ENCODE results near the gene MRLN. TPM values are rescaled to one million over a fixed set of nuclear protein-coding genes. Genes with fewer than 3 reads are reported as not detected.
"Not testable (repeated sequence)": the region's sequence is repeated elsewhere in the genome, so short reads cannot be mapped to it uniquely, and the experiment has no call there.

MRLN gene
- total RNA-seq, 3 donors from 2014 or later (not counting 1 experiment from before 2014, with no cell fraction given): not detected

DNA sequence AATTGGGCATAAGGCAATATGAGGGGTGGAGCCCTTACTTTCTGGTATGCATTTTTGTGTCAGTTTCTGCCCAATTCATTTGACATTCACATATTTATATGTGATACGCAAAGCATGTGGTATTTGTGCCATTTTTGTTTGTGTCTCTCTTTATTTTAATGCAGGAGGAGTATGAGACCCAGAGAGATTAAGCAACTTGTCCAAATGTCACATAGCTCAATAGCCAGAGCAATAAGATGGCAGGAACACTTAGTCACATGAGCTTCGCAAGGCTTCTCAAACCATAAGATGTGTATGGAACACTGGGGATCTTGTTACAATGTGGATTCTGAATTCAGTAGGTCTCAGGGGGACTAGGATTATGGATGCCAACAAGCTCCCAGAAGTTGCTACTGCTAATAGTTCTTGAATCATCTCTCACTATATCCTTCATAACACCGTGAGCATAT, 19.2 kb downstream of the MRLN start:
- Mint-ChIP-seq H3K36me3 (no peaks in the 10 kb centered on the region), H3K4me1 (no peaks in the 10 kb centered on the region), H3K4me3 (no peak overlapping the region), H3K9me3 (no peaks in the 10 kb centered on the region), H3K27ac (no peak overlapping the region), H3K27me3 (ENCODE audit: low read depth in 2 of 2) (peaks cover 3 to 15% of the 10 kb centered on the region in 2 donors)
- no peak overlapping the region for H3K4me3 ChIP-seq (ENCODE audit: low read length)
- H3K4me1 ChIP-seq (ENCODE audit: control insufficient read depth, insufficient read depth, low read length): no peaks in the 10 kb centered on the region
- H3K9me3 ChIP-seq (ENCODE audit: control insufficient read depth, insufficient read depth, low read length): no peaks in the 10 kb centered on the region
- WGBS (ENCODE audit: insufficient coverage): 50% methylated on average over 2 of the region's 3 CpGs
- TF ChIP-seq, protein P1, sequence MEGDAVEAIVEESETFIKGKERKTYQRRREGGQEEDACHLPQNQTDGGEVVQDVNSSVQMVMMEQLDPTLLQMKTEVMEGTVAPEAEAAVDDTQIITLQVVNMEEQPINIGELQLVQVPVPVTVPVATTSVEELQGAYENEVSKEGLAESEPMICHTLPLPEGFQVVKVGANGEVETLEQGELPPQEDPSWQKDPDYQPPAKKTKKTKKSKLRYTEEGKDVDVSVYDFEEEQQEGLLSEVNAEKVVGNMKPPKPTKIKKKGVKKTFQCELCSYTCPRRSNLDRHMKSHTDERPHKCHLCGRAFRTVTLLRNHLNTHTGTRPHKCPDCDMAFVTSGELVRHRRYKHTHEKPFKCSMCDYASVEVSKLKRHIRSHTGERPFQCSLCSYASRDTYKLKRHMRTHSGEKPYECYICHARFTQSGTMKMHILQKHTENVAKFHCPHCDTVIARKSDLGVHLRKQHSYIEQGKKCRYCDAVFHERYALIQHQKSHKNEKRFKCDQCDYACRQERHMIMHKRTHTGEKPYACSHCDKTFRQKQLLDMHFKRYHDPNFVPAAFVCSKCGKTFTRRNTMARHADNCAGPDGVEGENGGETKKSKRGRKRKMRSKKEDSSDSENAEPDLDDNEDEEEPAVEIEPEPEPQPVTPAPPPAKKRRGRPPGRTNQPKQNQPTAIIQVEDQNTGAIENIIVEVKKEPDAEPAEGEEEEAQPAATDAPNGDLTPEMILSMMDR (IDR thresholded peaks at IDR 0.05): no peak
- ATAC-seq (no peak), DNase-seq (no peak)
- no peaks in the 10 kb centered on the region for H3K27me3 ChIP-seq (ENCODE audit: control insufficient read depth, insufficient read depth, low read length)
- no peak overlapping the region for H3K27ac ChIP-seq (ENCODE audit: low read length)
- intact Hi-C loops (cut with micrococcal nuclease): no loop called here
- no peaks in the 10 kb centered on the region for H3K36me3 ChIP-seq (ENCODE audit: control insufficient read depth, insufficient read depth, low read length)

DNA sequence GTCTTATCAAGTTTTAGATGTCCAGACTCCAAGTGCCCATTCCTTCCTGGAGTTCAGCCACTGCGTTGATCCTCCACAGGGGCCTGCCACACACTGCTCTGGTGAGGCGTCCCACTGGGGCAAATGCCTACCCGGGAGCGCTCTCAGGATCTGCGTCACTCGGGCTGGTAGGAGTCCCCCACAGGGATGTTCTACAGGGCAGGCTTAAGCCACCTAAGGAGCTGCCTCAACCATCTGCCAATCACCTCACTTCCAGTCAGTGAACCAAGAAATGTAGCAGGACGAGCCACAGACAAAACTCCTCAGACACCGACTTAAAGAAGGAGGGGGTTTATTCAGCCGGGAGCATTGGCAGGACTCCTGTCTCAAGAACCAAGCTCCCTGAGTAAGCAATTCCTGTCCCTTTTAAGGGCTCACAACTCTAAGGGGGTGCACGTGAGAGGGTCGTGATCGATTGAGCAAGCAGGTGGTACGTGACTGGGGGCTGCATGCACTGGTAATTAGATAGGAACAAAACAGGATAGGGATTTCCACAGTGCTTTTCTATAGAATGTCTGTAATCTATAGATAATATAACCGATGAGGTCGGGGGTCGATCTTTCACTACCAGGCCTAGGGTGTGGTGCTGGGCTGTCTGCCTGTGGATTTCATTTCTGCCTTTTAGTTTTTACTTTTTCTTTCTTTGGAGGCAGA, 19.8 kb downstream of the MRLN start:
- H3K36me3 ChIP-seq (ENCODE audit: control insufficient read depth, insufficient read depth, low read length); H3K27ac Mint-ChIP-seq; H3K4me3 ChIP-seq (ENCODE audit: low read length); H3K9me3 ChIP-seq (ENCODE audit: control insufficient read depth, insufficient read depth, low read length); H3K4me3 Mint-ChIP-seq; intact Hi-C loops (cut with micrococcal nuclease); H3K9me3 Mint-ChIP-seq; H3K4me1 ChIP-seq (ENCODE audit: control insufficient read depth, insufficient read depth, low read length); H3K4me1 Mint-ChIP-seq; DNase-seq; H3K27ac ChIP-seq (ENCODE audit: low read length); H3K27me3 ChIP-seq (ENCODE audit: control insufficient read depth, insufficient read depth, low read length); ATAC-seq; H3K36me3 Mint-ChIP-seq: not testable (repeated sequence)
- peaks cover 3 to 15% of the 10 kb centered on the region in 2 donors for H3K27me3 Mint-ChIP-seq (ENCODE audit: low read depth in 2 of 2)
- 94% methylated on average over 15 of the region's 16 CpGs for WGBS (ENCODE audit: insufficient coverage)

DNA sequence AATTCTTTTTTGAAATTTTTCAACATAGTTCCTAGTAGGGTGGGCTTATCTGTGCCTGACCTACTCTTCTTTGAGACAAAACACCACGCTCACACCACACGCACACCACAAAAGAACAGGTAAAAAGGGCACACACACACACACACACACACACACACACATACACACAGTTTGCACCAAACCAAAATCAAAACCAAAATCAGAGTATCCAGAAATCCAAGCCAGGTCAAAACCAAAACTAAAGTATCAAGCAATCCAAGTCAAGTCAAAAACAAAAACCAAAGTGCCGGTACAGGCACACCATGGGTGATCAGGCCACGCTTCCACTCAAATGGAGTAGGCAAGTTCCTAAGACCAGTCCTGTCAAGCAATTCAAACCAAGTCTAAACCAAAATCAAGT, 20.4 kb downstream of the MRLN start:
- H3K4me3 Mint-ChIP-seq; H3K4me1 Mint-ChIP-seq; H3K4me3 ChIP-seq (ENCODE audit: low read length); H3K9me3 ChIP-seq (ENCODE audit: control insufficient read depth, insufficient read depth, low read length); H3K27ac ChIP-seq (ENCODE audit: low read length); intact Hi-C loops (cut with micrococcal nuclease); H3K9me3 Mint-ChIP-seq; H3K27ac Mint-ChIP-seq; H3K36me3 Mint-ChIP-seq; DNase-seq; H3K4me1 ChIP-seq (ENCODE audit: control insufficient read depth, insufficient read depth, low read length); H3K27me3 ChIP-seq (ENCODE audit: control insufficient read depth, insufficient read depth, low read length); ATAC-seq; H3K36me3 ChIP-seq (ENCODE audit: control insufficient read depth, insufficient read depth, low read length): not testable (repeated sequence)
- H3K27me3 Mint-ChIP-seq (ENCODE audit: low read depth in 2 of 2): peaks cover 3 to 15% of the 10 kb centered on the region in 2 donors
- WGBS (ENCODE audit: insufficient coverage): 93% methylated on average over 4 of the region's 4 CpGs

DNA sequence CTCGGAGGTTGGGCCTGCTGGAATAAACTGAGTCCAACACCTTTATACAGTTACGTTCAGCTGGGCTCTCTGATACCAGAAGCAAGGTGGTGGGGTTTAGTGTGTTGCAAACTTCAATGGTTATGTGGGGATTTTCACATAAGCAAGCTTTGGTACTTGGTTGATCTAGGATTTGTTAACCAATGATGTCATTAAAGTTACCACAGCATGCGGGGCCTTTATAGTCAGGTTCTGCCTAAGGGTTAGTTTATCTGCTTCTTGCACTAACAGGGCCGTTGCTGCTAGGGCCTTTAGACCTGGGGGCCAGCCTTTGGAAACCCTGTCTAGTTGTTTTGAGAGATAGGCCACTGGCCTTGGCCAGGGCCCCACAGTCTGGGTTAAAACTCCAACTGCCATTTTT, 24.1 kb downstream of the MRLN start:
- H3K27me3 ChIP-seq (ENCODE audit: control insufficient read depth, insufficient read depth, low read length); H3K36me3 ChIP-seq (ENCODE audit: control insufficient read depth, insufficient read depth, low read length); H3K9me3 Mint-ChIP-seq; H3K4me1 Mint-ChIP-seq; H3K4me1 ChIP-seq (ENCODE audit: control insufficient read depth, insufficient read depth, low read length); H3K27ac ChIP-seq (ENCODE audit: low read length); H3K27ac Mint-ChIP-seq; H3K4me3 ChIP-seq (ENCODE audit: low read length); H3K9me3 ChIP-seq (ENCODE audit: control insufficient read depth, insufficient read depth, low read length); H3K27me3 Mint-ChIP-seq (ENCODE audit: low read depth in 2 of 2); H3K36me3 Mint-ChIP-seq; H3K4me3 Mint-ChIP-seq; intact Hi-C loops (cut with micrococcal nuclease); DNase-seq; ATAC-seq: not testable (repeated sequence)
- WGBS (ENCODE audit: insufficient coverage): 90% methylated on average over 3 of the region's 4 CpGs

DNA sequence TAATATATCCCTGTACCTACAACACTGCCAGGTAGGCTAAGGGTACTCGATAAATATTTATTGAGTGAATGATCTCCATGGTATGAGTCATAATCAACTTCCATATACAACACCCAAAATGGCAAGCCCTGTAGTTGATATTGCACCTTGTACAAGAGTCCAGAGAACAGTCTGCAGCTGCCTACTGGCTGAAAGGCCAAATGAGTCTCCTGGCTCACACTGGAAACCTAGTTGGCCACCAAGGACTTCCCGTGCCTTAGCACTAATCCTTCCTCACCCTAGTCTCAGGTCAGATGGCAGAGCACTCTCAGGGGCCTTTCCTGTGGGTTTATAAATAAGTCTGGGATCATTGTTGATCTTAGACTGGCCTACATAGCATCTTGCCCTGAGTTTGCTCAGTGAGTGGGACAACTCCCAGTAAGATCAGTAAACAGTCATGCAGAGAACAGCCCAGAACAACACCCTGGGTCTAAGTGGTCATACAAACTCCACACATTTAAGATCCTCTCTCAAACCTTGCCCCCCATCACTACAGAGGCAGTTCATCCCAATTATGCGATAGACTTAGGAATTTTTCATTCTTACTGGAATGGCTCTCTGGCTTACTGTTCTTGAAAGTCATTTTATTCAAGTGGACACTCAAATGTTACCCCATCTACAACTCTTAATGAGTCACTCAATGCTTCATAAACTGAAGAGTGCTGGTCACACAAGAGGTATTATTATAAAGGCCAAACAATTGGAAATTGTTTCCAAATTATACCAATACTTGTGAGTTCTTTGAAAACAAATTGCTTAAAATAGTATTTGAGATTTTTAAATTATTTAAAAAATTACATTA, 28.9 kb downstream of the MRLN start:
- Mint-ChIP-seq H3K27me3 (ENCODE audit: low read depth in 2 of 2) (no peaks in the 10 kb centered on the region), H3K4me3 (no peak overlapping the region), H3K36me3 (no peaks in the 10 kb centered on the region), H3K4me1 (no peaks in the 10 kb centered on the region), H3K9me3 (peaks cover 0 to 2% of the 10 kb centered on the region in 2 donors), H3K27ac (no peak overlapping the region)
- 86% methylated on average over 2 of the region's 3 CpGs for WGBS (ENCODE audit: insufficient coverage)
- no peak overlapping the region for H3K27ac ChIP-seq (ENCODE audit: low read length)
- TF ChIP-seq, protein P1 (IDR thresholded peaks at IDR 0.05): no peak
- no peak for DNase-seq
- no peak overlapping the region for H3K4me3 ChIP-seq (ENCODE audit: low read length)
- ATAC-seq: no peak
- no peaks in the 10 kb centered on the region for H3K27me3 ChIP-seq (ENCODE audit: control insufficient read depth, insufficient read depth, low read length)
- intact Hi-C loops (cut with micrococcal nuclease): no loop called here
- no peaks in the 10 kb centered on the region for H3K36me3 ChIP-seq (ENCODE audit: control insufficient read depth, insufficient read depth, low read length)
- no peaks in the 10 kb centered on the region for H3K4me1 ChIP-seq (ENCODE audit: control insufficient read depth, insufficient read depth, low read length)
- no peaks in the 10 kb centered on the region for H3K9me3 ChIP-seq (ENCODE audit: control insufficient read depth, insufficient read depth, low read length)
